ENCODE results near the gene TARBP1. TPM values are rescaled to one million over a fixed set of nuclear protein-coding genes. Genes with fewer than 3 reads are reported as not detected.

TARBP1 gene
- total RNA-seq, 4 donors from 2014 or later = 5.7 to 11.9 (median 8.2) TPM

DNA sequence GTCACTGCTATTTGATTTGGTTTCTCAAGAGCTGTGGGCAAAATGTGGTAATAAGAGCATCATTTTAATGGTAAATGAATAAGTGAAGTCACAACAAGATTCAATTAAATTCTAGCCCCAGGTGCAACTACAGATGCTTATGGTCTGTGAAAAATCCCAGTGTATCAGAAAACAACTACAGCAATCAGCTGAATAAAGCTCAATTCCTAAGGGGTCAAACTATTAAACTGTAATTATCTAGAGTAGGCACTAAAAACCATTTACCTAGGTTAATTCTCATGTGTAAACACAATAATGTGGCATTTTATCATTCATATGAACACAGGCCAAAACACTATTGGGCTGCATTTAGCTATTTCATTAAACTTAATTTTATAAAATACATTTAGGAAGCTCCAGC lies 9.6 kb downstream of the TARBP1 start:
- in situ Hi-C loops (cut with MboI; ENCODE audit: low sequenced_read_pairs in 4 of 4) = loop anchor here in 1 of 4 donors (25.0 kb wide), 1 partner anchor 968 kb away; no protein-coding TSS in a partner anchor
- intact Hi-C loops (cut with DNase I; ENCODE audit: low total_unique reads) = no loop called here
- DNase-seq (no peak), ATAC-seq (no peak)
- TF ChIP-seq, protein P1, sequence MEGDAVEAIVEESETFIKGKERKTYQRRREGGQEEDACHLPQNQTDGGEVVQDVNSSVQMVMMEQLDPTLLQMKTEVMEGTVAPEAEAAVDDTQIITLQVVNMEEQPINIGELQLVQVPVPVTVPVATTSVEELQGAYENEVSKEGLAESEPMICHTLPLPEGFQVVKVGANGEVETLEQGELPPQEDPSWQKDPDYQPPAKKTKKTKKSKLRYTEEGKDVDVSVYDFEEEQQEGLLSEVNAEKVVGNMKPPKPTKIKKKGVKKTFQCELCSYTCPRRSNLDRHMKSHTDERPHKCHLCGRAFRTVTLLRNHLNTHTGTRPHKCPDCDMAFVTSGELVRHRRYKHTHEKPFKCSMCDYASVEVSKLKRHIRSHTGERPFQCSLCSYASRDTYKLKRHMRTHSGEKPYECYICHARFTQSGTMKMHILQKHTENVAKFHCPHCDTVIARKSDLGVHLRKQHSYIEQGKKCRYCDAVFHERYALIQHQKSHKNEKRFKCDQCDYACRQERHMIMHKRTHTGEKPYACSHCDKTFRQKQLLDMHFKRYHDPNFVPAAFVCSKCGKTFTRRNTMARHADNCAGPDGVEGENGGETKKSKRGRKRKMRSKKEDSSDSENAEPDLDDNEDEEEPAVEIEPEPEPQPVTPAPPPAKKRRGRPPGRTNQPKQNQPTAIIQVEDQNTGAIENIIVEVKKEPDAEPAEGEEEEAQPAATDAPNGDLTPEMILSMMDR (IDR thresholded peaks at IDR 0.05 in 4 of 5, conservative IDR thresholded peaks at IDR 0.05 in 1 of 5) = no peak
- TF ChIP-seq POLR2A (IDR thresholded peaks at IDR 0.05) = no peak
- Histone ChIP-seq H3K4me1 (peaks cover 0 to 3% of the 10 kb centered on the region in 2 donors), H3K27me3 (no peaks in the 10 kb centered on the region), H3K9me3 (no peaks in the 10 kb centered on the region), H3K4me3 (no peak overlapping the region), H3K27ac (no peak overlapping the region), H3K36me3 (peaks cover 0 to 28% of the 10 kb centered on the region in 2 donors)

DNA sequence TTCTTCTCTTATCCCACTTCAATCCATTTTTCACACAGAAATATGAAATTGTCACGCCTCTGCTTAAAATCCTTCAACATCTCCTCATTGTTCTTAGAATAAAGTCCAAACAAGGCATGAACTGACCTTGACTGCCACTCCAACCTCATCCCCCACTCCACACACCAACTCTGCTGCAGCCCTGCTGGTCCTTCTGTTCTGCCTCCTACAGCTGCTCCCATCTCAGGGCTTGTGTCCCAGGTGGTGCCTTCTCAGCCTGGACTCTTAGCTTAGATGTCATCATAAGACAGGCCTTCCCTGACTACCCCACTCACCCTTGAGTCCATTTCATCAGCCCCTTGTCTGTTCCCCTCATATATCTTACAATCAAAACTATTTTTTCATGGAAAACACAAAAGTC lies 10.4 kb downstream of the TARBP1 start:
- in situ Hi-C loops (cut with MboI; ENCODE audit: low sequenced_read_pairs in 4 of 4) = loop anchor here in 1 of 4 donors (25.0 kb wide), 1 partner anchor 969 kb away; no protein-coding TSS in a partner anchor
- no peaks in the 10 kb centered on the region for H3K4me1 ChIP-seq
- no peaks in the 10 kb centered on the region for H3K27me3 ChIP-seq
- DNase-seq = no peak
- peaks cover 0 to 28% of the 10 kb centered on the region in 2 donors for H3K36me3 ChIP-seq
- intact Hi-C loops (cut with DNase I; ENCODE audit: low total_unique reads) = no loop called here
- H3K27ac ChIP-seq = no peak overlapping the region
- TF ChIP-seq, protein P1 (IDR thresholded peaks at IDR 0.05 in 4 of 5, conservative IDR thresholded peaks at IDR 0.05 in 1 of 5) = no peak
- no peak for TF ChIP-seq POLR2A (IDR thresholded peaks at IDR 0.05)
- no peak for ATAC-seq
- no peaks in the 10 kb centered on the region for H3K9me3 ChIP-seq
- no peak overlapping the region for H3K4me3 ChIP-seq

DNA sequence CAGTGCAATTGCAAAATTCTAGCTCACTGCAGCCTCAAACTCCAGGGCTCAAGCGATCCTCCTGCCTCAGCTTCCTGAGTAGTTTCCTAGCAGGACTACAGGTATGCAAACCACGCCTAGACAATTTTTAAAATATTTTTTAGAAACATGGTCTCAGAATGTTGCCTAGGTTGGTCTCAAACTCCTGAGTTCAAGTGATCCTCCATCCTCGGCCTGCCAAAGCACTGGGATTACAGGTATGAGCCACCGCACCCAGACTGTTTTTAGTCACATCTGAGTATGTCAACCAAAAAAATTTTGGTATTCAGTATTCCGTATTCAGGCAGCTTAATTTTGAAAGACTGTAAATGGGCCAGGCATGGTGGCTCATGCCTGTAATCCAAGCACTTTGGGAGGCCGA lies 11.2 kb downstream of the TARBP1 start:
- Histone ChIP-seq H3K4me1 (no peaks in the 10 kb centered on the region), H3K36me3 (peaks cover 0 to 28% of the 10 kb centered on the region in 2 donors)
- intact Hi-C loops (cut with DNase I; ENCODE audit: low total_unique reads) = no loop called here

DNA sequence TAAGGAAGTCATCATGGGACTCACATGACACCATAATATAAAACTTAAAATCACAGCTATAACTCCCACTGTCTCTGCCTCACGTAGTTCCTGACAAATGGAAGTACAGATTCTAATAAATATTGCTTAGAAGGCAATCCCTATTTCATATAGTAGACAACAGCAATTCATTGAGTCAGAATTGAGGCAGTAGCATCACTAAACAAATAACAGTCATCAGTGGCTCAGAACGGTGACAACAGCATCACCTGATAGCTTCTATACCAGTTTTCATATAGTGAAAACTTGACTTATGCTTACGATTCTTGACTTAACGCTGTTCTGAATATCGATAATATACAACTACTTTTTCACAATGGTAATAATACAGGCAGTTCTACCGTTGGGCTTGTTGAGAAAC lies 12.0 kb downstream of the TARBP1 start:
- ATAC-seq (no peak), DNase-seq (no peak)
- Histone ChIP-seq H3K4me3 (no peak overlapping the region), H3K9me3 (no peaks in the 10 kb centered on the region), H3K27me3 (no peaks in the 10 kb centered on the region), H3K4me1 (no peaks in the 10 kb centered on the region), H3K36me3 (peaks cover 0 to 28% of the 10 kb centered on the region in 2 donors), H3K27ac (no peak overlapping the region)
- intact Hi-C loops (cut with DNase I; ENCODE audit: low total_unique reads) (no loop called here), in situ Hi-C loops (cut with MboI; ENCODE audit: low sequenced_read_pairs in 4 of 4) (loop anchor here in 1 of 4 donors (25.0 kb wide), 1 partner anchor 970 kb away; no protein-coding TSS in a partner anchor)
- TF ChIP-seq, protein P1 (IDR thresholded peaks at IDR 0.05 in 4 of 5, conservative IDR thresholded peaks at IDR 0.05 in 1 of 5) = no peak
- no peak for TF ChIP-seq POLR2A (IDR thresholded peaks at IDR 0.05)

More for the DNA sequence above, 11.2 kb downstream of the TARBP1 start:
- H3K9me3 ChIP-seq = no peaks in the 10 kb centered on the region
- DNase-seq = no peak
- TF ChIP-seq, protein P1 (IDR thresholded peaks at IDR 0.05 in 4 of 5, conservative IDR thresholded peaks at IDR 0.05 in 1 of 5) = no peak
- no peak for TF ChIP-seq POLR2A (IDR thresholded peaks at IDR 0.05)
- no peaks in the 10 kb centered on the region for H3K27me3 ChIP-seq
- no peak overlapping the region for H3K27ac ChIP-seq
- no peak overlapping the region for H3K4me3 ChIP-seq
- in situ Hi-C loops (cut with MboI; ENCODE audit: low sequenced_read_pairs in 4 of 4) = loop anchor here in 1 of 4 donors (25.0 kb wide), 1 partner anchor 969 kb away; no protein-coding TSS in a partner anchor
- ATAC-seq = no peak

DNA sequence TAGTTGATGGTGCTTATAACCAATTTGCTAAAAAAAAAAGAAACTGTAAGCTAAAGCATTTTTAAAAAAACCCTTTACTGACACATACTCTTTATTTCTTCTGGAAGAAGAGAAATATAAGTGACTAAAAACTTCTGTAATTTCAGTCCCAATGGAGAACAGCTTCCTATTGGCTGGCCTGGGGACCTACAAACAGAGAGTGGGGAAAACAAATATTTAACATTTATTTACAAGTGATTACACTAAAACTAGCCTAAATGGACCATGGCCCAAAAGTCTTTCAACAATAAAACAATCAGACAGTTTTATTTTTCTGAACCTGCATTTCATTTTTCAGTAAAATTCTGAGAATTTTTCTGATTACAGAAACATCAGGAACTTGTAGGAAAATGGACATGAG lies 15.2 kb downstream of the TARBP1 start:
- Histone ChIP-seq H3K36me3 (peaks cover 0 to 28% of the 10 kb centered on the region in 2 donors), H3K9me3 (no peaks in the 10 kb centered on the region), H3K4me3 (no peak overlapping the region), H3K4me1 (peaks cover 0 to 4% of the 10 kb centered on the region in 2 donors), H3K27ac (no peak overlapping the region), H3K27me3 (no peaks in the 10 kb centered on the region)
- in situ Hi-C loops (cut with MboI; ENCODE audit: low sequenced_read_pairs in 4 of 4) (loop anchor here in 1 of 4 donors (25.0 kb wide), 1 partner anchor 974 kb away; no protein-coding TSS in a partner anchor), intact Hi-C loops (cut with DNase I; ENCODE audit: low total_unique reads) (no loop called here)
- no peak for TF ChIP-seq POLR2A (IDR thresholded peaks at IDR 0.05)
- TF ChIP-seq, protein P1 (IDR thresholded peaks at IDR 0.05 in 4 of 5, conservative IDR thresholded peaks at IDR 0.05 in 1 of 5) = no peak
- no peak for DNase-seq
- ATAC-seq = no peak

Measured in gastrocnemius medialis (tissue), 4 donors.